Measurements from ENCODE around the gene ARHGEF28.

Gene ARHGEF28

GRCh38 chr5:73918791-73919221, 292.8 kb downstream of the ARHGEF28 start:
- no peak for DNase-seq (ENCODE audit: extremely low read depth in 1 of 2, low read depth in 1 of 2)

- no peak for DNase-seq (ENCODE audit: extremely low read depth in 1 of 2, low read depth in 1 of 2)
These were observed 295.7 kb downstream of the ARHGEF28 start for GRCh38 chr5:73921741-73922140.

GRCh38 chr5:73922224-73922623, 296.2 kb downstream of the ARHGEF28 start:
- no peak for DNase-seq (ENCODE audit: extremely low read depth in 1 of 2, low read depth in 1 of 2)

- DNase-seq (ENCODE audit: extremely low read depth in 1 of 2, low read depth in 1 of 2) = no peak
These were observed 297.0 kb downstream of the ARHGEF28 start for GRCh38 chr5:73922875-73923557.

GRCh38 chr5:73928476-73929070, 302.6 kb downstream of the ARHGEF28 start:
- DNase-seq (ENCODE audit: extremely low read depth in 1 of 2, low read depth in 1 of 2) = no peak

GRCh38 chr5:73935719-73936118, 309.7 kb downstream of the ARHGEF28 start:
- DNase-seq (ENCODE audit: extremely low read depth in 1 of 2, low read depth in 1 of 2) = no peak

GRCh38 chr5:73938280-73938937, 312.4 kb downstream of the ARHGEF28 start:
- no peak for DNase-seq (ENCODE audit: extremely low read depth in 1 of 2, low read depth in 1 of 2)

GRCh38 chr5:73938938-73939320, 312.9 kb downstream of the ARHGEF28 start:
- DNase-seq (ENCODE audit: extremely low read depth in 1 of 2, low read depth in 1 of 2) = no peak

- DNase-seq (ENCODE audit: extremely low read depth in 1 of 2, low read depth in 1 of 2) = no peak
These were observed 313.6 kb downstream of the ARHGEF28 start for GRCh38 chr5:73939557-73939956.

- DNase-seq (ENCODE audit: extremely low read depth in 1 of 2, low read depth in 1 of 2) = no peak
These were observed 314.0 kb downstream of the ARHGEF28 start for GRCh38 chr5:73940026-73940425.

GRCh38 chr5:73940801-73941200, 314.8 kb downstream of the ARHGEF28 start:
- DNase-seq (ENCODE audit: extremely low read depth in 1 of 2, low read depth in 1 of 2) = no peak

GRCh38 chr5:73942783-73943182, 316.8 kb downstream of the ARHGEF28 start:
- no peak for DNase-seq (ENCODE audit: extremely low read depth in 1 of 2, low read depth in 1 of 2)

GRCh38 chr5:73943397-73943796, 317.4 kb downstream of the ARHGEF28 start:
- no peak for DNase-seq (ENCODE audit: extremely low read depth in 1 of 2, low read depth in 1 of 2)

- DNase-seq (ENCODE audit: extremely low read depth in 1 of 2, low read depth in 1 of 2) = no peak
These were observed 318.6 kb downstream of the ARHGEF28 start for GRCh38 chr5:73944581-73944980.

GRCh38 chr5:73945505-73945904, 319.5 kb downstream of the ARHGEF28 start:
- no peak for DNase-seq (ENCODE audit: extremely low read depth in 1 of 2, low read depth in 1 of 2)

- DNase-seq (ENCODE audit: extremely low read depth in 1 of 2, low read depth in 1 of 2) = no peak
These were observed 320.3 kb downstream of the ARHGEF28 start for GRCh38 chr5:73946278-73946677.

GRCh38 chr5:73946919-73947602, 321.1 kb downstream of the ARHGEF28 start:
- no peak for DNase-seq (ENCODE audit: extremely low read depth in 1 of 2, low read depth in 1 of 2)

GRCh38 chr5:73947906-73948640, 322.1 kb downstream of the ARHGEF28 start:
- DNase-seq (ENCODE audit: extremely low read depth in 1 of 2, low read depth in 1 of 2) = no peak

GRCh38 chr5:73948720-73949119, 322.7 kb downstream of the ARHGEF28 start:
- no peak for DNase-seq (ENCODE audit: extremely low read depth in 1 of 2, low read depth in 1 of 2)

GRCh38 chr5:73950441-73950873, 324.5 kb downstream of the ARHGEF28 start:
- no peak for DNase-seq (ENCODE audit: extremely low read depth in 1 of 2, low read depth in 1 of 2)

- no peak for DNase-seq (ENCODE audit: extremely low read depth in 1 of 2, low read depth in 1 of 2)
These were observed 325.0 kb downstream of the ARHGEF28 start for GRCh38 chr5:73950912-73951430.

Data from activated CD8-positive, alpha-beta memory T cell treated with anti-CD3 and anti-CD28 coated beads for 1 hour (primary cell).